ENCODE measurements around the gene OSBP2.

OSBP2 gene

DNA sequence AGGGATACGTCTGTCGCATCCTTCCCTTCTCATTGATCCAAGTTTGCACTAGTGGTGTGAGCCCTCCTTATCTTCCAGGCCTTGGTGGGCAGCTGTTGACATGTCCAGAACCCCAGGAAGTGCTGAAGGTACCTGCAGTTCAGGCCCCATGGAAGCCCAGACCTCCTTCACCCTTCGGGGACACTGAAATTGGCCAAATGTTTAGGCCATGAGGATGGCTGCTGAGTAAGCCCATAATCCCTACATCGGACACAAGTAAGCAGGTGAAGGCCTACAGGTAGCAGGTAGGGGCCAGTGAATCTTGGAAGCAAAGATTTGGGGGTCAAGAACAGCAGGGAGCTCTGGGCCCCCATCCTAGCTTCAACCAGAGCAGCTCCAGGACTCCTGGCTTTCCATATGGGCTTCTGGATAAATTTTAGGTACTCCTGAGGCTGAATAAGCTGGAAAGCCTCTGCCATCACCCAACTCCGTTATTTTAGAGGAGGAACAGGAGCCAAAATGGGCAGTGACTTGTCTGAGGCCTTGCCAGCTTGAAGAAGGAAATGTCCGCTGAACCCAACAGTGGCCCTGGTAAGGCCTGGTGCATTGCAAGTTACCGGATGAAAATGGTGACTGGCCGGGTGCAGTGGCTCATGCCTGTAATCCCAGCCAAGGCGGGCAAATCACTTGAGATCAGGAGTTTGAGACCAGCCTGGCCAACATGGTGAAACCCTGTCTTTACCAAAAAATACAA lies 228.7 kb downstream of the OSBP2 start:
- TF ChIP-seq, protein P1, sequence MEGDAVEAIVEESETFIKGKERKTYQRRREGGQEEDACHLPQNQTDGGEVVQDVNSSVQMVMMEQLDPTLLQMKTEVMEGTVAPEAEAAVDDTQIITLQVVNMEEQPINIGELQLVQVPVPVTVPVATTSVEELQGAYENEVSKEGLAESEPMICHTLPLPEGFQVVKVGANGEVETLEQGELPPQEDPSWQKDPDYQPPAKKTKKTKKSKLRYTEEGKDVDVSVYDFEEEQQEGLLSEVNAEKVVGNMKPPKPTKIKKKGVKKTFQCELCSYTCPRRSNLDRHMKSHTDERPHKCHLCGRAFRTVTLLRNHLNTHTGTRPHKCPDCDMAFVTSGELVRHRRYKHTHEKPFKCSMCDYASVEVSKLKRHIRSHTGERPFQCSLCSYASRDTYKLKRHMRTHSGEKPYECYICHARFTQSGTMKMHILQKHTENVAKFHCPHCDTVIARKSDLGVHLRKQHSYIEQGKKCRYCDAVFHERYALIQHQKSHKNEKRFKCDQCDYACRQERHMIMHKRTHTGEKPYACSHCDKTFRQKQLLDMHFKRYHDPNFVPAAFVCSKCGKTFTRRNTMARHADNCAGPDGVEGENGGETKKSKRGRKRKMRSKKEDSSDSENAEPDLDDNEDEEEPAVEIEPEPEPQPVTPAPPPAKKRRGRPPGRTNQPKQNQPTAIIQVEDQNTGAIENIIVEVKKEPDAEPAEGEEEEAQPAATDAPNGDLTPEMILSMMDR (IDR thresholded peaks at IDR 0.05; ENCODE audit: low read depth, low read length, missing control alignments), result no peak
- no peak for DNase-seq (ENCODE audit: extremely low read depth, low read depth)
- H3K4me3 ChIP-seq (replicated peaks; ENCODE audit: low read depth, low read length), result no peak overlapping the region

DNA sequence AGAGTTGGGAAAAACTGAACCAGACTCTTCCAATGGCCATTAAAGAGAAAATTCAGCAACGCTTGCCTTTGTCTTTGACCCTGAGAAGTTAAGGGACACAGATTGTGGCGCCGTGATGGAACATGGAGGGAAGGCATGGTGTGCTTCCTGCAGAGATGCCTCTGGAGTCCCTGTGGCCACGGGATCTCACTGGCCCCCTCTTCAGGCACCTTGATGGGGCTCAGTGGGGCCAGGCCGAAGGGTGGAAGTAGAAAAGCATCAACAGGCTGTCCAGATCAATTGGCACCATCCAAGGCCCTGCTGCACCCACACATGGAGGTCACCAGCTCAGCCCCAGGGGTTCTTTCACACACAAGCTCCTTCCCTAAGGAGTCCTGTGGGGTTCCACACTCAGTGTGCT lies 231.0 kb downstream of the OSBP2 start:
- no peak overlapping the region for H3K4me3 ChIP-seq (replicated peaks; ENCODE audit: low read depth, low read length)
- no peak for DNase-seq (ENCODE audit: extremely low read depth, low read depth)
- TF ChIP-seq, protein P1 (IDR thresholded peaks at IDR 0.05; ENCODE audit: low read depth, low read length, missing control alignments), result no peak

DNA sequence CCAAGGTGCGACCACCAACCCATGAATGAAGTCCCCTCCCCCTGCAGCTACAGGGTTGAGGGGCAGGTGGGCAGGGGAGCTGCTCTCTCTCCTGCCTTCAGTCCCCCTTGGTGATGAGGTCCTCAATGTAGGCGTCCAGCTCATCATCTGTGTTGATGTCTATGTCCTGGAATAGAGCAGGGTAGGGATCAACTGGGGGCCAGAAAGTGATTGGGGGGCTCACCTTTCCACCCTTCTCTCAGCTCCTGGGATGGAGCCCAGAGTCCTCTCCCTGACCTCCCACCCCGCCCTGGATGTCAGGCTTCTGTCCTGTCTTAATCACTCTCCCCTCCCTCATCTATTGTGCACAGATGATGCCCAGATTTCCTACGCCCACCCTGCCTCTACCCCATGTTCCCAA lies 232.0 kb downstream of the OSBP2 start:
- no peak overlapping the region for H3K4me3 ChIP-seq (replicated peaks; ENCODE audit: low read depth, low read length)
- TF ChIP-seq, protein P1 (IDR thresholded peaks at IDR 0.05; ENCODE audit: low read depth, low read length, missing control alignments), result no peak
- DNase-seq (ENCODE audit: extremely low read depth, low read depth), result no peak

DNA sequence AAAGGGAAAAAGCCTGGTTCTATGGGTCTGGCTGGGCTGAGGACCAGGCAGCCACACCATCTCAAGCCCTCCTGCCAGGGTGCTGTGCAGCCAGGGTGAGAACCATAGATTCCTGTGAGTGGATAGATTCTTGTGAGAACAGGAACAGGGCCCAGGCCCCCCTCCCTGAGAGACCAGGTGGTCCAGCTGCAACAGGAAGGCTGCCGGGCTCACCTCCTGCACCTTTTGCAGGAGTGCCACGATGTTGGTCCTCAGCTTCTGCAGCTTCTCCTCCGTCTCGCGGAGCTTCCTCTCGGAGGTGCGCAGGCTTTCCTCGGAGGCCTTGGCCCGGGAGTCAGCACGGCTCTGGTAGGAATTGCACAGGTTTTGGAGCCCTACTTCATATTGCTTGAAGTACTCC lies 233.1 kb downstream of the OSBP2 start:
- TF ChIP-seq, protein P1 (IDR thresholded peaks at IDR 0.05; ENCODE audit: low read depth, low read length, missing control alignments), result no peak
- no peak for DNase-seq (ENCODE audit: extremely low read depth, low read depth)
- H3K4me3 ChIP-seq (replicated peaks; ENCODE audit: low read depth, low read length), result no peak overlapping the region

DNA sequence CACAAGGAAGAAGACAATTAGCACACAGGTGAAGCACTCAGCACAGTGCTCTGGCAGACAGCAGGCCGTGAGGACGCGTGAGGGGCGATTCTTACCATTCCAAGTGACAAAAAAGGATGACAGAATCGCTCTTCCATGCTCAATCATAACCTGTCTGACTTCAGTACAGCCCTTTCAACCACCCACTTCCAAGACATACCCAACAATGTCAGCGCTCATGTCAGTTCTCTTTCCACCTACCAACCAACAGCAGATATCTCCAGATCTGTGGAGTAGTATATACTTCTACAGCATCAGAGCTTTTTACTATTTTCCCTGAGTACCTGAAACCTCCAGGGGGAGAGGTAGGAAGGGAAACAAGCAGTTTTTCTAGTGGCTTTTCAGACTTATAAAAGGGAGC lies 233.7 kb downstream of the OSBP2 start:
- TF ChIP-seq, protein P1 (IDR thresholded peaks at IDR 0.05; ENCODE audit: low read depth, low read length, missing control alignments), result no peak
- DNase-seq (ENCODE audit: extremely low read depth, low read depth), result no peak

DNA sequence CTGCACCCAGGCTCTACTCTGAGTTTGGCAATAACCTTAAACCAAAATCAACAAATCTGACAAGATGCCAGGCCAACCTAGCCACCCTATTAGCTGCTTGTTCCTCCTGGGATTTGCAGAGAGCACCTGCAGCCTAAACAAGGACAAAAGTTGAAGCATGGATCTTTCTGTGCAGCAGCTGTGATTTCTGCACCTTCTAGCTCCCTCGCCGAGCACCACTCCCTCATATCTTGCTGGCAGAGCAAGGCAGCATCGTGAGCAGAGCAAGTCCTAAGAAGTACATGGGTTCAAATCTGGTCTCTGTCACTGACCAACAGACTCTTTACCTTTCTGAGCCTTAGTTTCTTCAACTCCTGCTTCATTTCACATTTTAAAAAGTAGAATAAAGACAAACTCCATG lies 235.6 kb downstream of the OSBP2 start:
- H3K4me3 ChIP-seq (replicated peaks; ENCODE audit: low read depth, low read length), result no peak overlapping the region
- TF ChIP-seq, protein P1 (IDR thresholded peaks at IDR 0.05; ENCODE audit: low read depth, low read length, missing control alignments), result no peak

More for the DNA sequence above, 233.7 kb downstream of the OSBP2 start:
- H3K4me3 ChIP-seq (replicated peaks; ENCODE audit: low read depth, low read length), result no peak overlapping the region

More for the DNA sequence above, 235.6 kb downstream of the OSBP2 start:
- no peak for DNase-seq (ENCODE audit: extremely low read depth, low read depth)

All from HFF-Myc (cell line).